Measurements from ENCODE around the gene UNC93B1. TPM values are rescaled to one million over a fixed set of nuclear protein-coding genes. Genes with fewer than 3 reads are reported as not detected.

The UNC93B1 gene
- total and polyA plus RNA-seq, 2 of the 8 experiments (the other 6 are each of a cell fraction or from before 2014, with no cell fraction given): 18.9 to 34.3 TPM

GRCh38 chr11:68019486-68019885 is 15.6 kb upstream of the UNC93B1 start:
- Histone ChIP-seq H3K4ac (replicated peaks; ENCODE audit: insufficient read length, low read depth, low read length) (no peak overlapping the region), H2AFZ (ENCODE audit: low read length) (no peak overlapping the region), H2BK12ac (ENCODE audit: low read depth, low read length) (no peak overlapping the region), H3K56ac (replicated peaks; ENCODE audit: insufficient read length, low read depth, low read length) (no peak overlapping the region), H3K27me3 (replicated peaks in 1 of 4; ENCODE audit: control insufficient read depth in 3 of 4, extremely low read depth in 1 of 4, insufficient read depth in 3 of 4, low read length in 3 of 4) (no peaks in the 10 kb centered on the region), H3K4me1 (replicated peaks in 1 of 4; ENCODE audit: control insufficient read depth in 3 of 4, insufficient read depth in 4 of 4, low read length in 3 of 4) (peaks cover 0 to 12% (median 4%) of the 10 kb centered on the region in 4 experiments; a peak in 4 of 7 replicates), H3K4me3 (ENCODE audit: extremely low read depth in 1 of 4, insufficient read depth in 2 of 4, low read depth in 3 of 4, low read length in 4 of 4) (no peak overlapping the region), H2BK15ac (ENCODE audit: low read length) (no peak overlapping the region), H4K20me1 (replicated peaks in 1 of 2; ENCODE audit: control insufficient read depth in 1 of 2, insufficient read depth in 2 of 2, low read length in 2 of 2) (no peaks in the 10 kb centered on the region), H3K4me2 (ENCODE audit: insufficient read depth in 1 of 2, low read depth in 2 of 2, low read length in 2 of 2) (no peak overlapping the region), H3K18ac (ENCODE audit: extremely low read depth, low read length) (no peak overlapping the region), H3K9ac (replicated peaks in 1 of 4; ENCODE audit: extremely low read depth in 1 of 4, low read depth in 3 of 4, low read length in 3 of 4) (no peak overlapping the region), H3K27ac (ENCODE audit: low read depth, low read length) (no peak overlapping the region), H4K91ac (replicated peaks; ENCODE audit: insufficient read length, low read length) (no peak overlapping the region), H4K5ac (ENCODE audit: insufficient read length, low read depth, low read length) (no peak overlapping the region), H3K79me1 (ENCODE audit: low read depth, low read length) (no peaks in the 10 kb centered on the region), H3K14ac (ENCODE audit: insufficient read length) (no peak overlapping the region), H2AK5ac (ENCODE audit: low read depth, low read length) (no peak overlapping the region), H3K23ac (ENCODE audit: insufficient read length) (no peak overlapping the region), H2BK20ac (ENCODE audit: low read length) (no peak overlapping the region), H3K23me2 (ENCODE audit: low read depth, low read length) (no peaks in the 10 kb centered on the region), H3K36me3 (ENCODE audit: control insufficient read depth in 2 of 4, insufficient read depth in 4 of 4, low read length in 3 of 4) (no peaks in the 10 kb centered on the region), H2BK5ac (ENCODE audit: low read depth, low read length) (no peak overlapping the region), H3K79me2 (ENCODE audit: control insufficient read depth in 1 of 2, insufficient read depth in 2 of 2, low read length in 2 of 2) (no peaks in the 10 kb centered on the region), H4K8ac (ENCODE audit: extremely low read depth, insufficient read depth, low read length) (peak overlapping the region; percentile 25), H2BK120ac (replicated peaks; ENCODE audit: low read depth, low read length) (no peak overlapping the region), H3K9me3 (ENCODE audit: insufficient read depth in 2 of 2, low read depth in 1 of 2, low read length in 1 of 2) (no peaks in the 10 kb centered on the region)
- ChIA-PET CTCF (ENCODE audit: partially characterized antibody) (interaction anchor here (0.6 to 4.3 kb wide), 6 partner anchors 10 to 344 kb away, joined by 3 to 40 read pairs (median 6); partner anchors contain the start of genes ALDH3B1 and UNC93B1), POLR2A (ENCODE audit: partially characterized antibody) (interaction anchor here (1.0 to 3.8 kb wide), 3 partner anchors 10 to 34 kb away, joined by 4 to 17 read pairs (median 4); partner anchors contain the start of gene ALDH3B1)
- 94% methylated on average over 12 of the region's 12 CpGs; no CpG with 5 or more reads in 1 of the 2 experiments for WGBS, 2 experiments (ENCODE audit: extremely low coverage in 1 of 2, insufficient coverage in 1 of 2, insufficient read length in 1 of 2, insufficient replicate concordance in 2 of 2, low coverage in 1 of 2, low lambda C conversion rate in 2 of 2, missing lambda C conversion rate in 1 of 2)
- FAIRE-seq (no peak), DNase-seq (ENCODE audit: low read depth in 1 of 2, low spot score in 2 of 2) (no peak)
- TF ChIP-seq SAP30 (IDR thresholded peaks at IDR 0.05; ENCODE audit: insufficient read depth, insufficient replicate concordance, low read length): no peak

Data from H1 (cell line).